Ammon's horn (tissue), 1 donor: ENCODE measurements around the gene CDH12.
"Not testable (repeated sequence)": the region's sequence is repeated elsewhere in the genome, so short reads cannot be mapped to it uniquely, and the experiment has no call there.

Source experiments
- DNase-seq: peaks from one replicate; pipeline ENCODE4 v3.0.0-alpha.2; 2016; ENCODE audit warnings: low spot score

Gene CDH12

GRCh38 chr5:22010808-22011207, 842.3 kb downstream of the CDH12 start:
- DNase-seq, result not testable (repeated sequence)

GRCh38 chr5:22001097-22001496, 852.0 kb downstream of the CDH12 start:
- not testable (repeated sequence) for DNase-seq

GRCh38 chr5:21985799-21986198, 867.3 kb downstream of the CDH12 start:
- not testable (repeated sequence) for DNase-seq

GRCh38 chr5:21951571-21951970, 901.6 kb downstream of the CDH12 start:
- DNase-seq, result not testable (repeated sequence)

GRCh38 chr5:21931116-21931515, 922.0 kb downstream of the CDH12 start:
- no peak for DNase-seq

GRCh38 chr5:21919414-21920022, 933.6 kb downstream of the CDH12 start:
- peak; percentile 77 for DNase-seq

- DNase-seq, result no peak
These were observed 934.7 kb downstream of the CDH12 start for GRCh38 chr5:21918451-21918850.

GRCh38 chr5:21910731-21911130, 942.4 kb downstream of the CDH12 start:
- no peak for DNase-seq

GRCh38 chr5:21895766-21896350, 957.3 kb downstream of the CDH12 start:
- no peak for DNase-seq

GRCh38 chr5:21893161-21893560, 960.0 kb downstream of the CDH12 start:
- DNase-seq, result no peak

- DNase-seq, result no peak
These were observed 963.6 kb downstream of the CDH12 start for GRCh38 chr5:21889581-21889980.

- DNase-seq, result no peak
These were observed 970.9 kb downstream of the CDH12 start for GRCh38 chr5:21882074-21882745.

GRCh38 chr5:21880164-21880563, 973.0 kb downstream of the CDH12 start:
- no peak for DNase-seq

- no peak for DNase-seq
These were observed 990.2 kb downstream of the CDH12 start for GRCh38 chr5:21862986-21863385.

- no peak for DNase-seq
These were observed 994.7 kb downstream of the CDH12 start for GRCh38 chr5:21858441-21858840.

- DNase-seq, result no peak
These were observed 996.2 kb downstream of the CDH12 start for GRCh38 chr5:21856987-21857386.

GRCh38 chr5:21847300-21847699, 1005.8 kb downstream of the CDH12 start:
- DNase-seq, result no peak

GRCh38 chr5:21844960-21845359, 1008.2 kb downstream of the CDH12 start:
- DNase-seq, result no peak

- DNase-seq, result no peak
These were observed 1018.3 kb downstream of the CDH12 start for GRCh38 chr5:21834863-21835262.

GRCh38 chr5:21831145-21831787, 1021.9 kb downstream of the CDH12 start:
- no peak for DNase-seq

- DNase-seq, result no peak
These were observed 1026.3 kb downstream of the CDH12 start for GRCh38 chr5:21826884-21827283.

GRCh38 chr5:21823588-21823987, 1029.6 kb downstream of the CDH12 start:
- no peak for DNase-seq

- DNase-seq, result no peak
These were observed 1030.0 kb downstream of the CDH12 start for GRCh38 chr5:21823076-21823574.
